Superior temporal gyrus (tissue), 1 donor: ENCODE results near the gene CNPY4.
"Not testable (repeated sequence)": the region's sequence is repeated elsewhere in the genome, so short reads cannot be mapped to it uniquely, and the experiment has no call there.

Experiments
- DNase-seq: peaks from one replicate; pipeline ENCODE4 v3.0.0-alpha.2; 2016; ENCODE audit errors: extremely low spot score

CNPY4 gene

DNA sequence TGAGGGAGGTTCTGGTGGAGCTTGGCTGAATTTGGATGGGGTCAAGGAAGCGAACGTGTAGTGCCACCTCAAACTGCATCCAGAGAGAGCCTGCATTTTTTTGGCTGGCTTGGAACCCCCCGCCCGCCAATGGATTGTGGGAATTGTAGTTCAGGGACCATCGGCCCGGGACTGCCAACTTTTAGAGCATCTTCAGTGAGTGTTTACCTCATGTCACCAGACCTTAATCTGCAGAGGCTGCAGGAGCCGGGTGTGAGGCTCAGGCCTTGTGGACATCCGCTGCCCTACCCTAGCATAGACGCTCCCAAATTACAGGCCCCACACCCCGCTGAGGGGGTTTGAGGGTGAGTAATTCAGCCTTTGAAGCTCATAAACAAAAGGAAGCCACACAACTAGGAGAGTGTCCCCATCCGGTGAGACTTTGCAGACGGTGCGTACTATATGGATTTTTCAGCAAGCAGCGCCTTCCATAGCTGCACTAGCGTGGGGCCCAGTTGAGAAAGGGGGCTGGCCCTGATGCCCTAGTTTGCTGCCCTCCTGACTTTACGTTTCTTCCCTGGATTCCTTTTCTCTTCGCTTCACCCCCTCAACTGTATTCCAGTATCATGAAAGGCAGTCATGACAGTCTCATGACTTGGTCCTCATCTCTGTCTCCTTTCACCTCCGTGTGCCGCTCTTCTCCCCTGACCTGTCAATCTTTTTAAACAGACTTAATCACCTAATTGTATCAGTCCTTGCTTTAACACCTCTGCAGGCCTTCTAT is 717 bp downstream of the CNPY4 start:
- DNase-seq: peak; percentile 87

DNA sequence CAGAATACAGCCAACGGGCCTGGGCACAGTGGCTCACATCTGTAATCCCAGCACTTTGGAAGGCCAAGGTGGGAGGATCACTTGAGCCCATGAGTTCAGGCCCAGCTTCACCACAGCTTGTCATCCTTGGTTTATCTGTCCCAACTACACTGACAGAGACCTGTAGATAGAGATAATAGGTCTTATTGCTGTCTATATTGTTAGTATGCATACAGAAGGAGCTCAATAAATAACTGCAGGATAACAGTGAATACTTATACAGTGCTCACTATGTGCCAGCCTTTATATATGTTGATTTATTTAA is 1.3 kb downstream of the CNPY4 start:
- no peak for DNase-seq

GRCh38 chr7:100122067-100122466 is 2.6 kb downstream of the CNPY4 start:
- DNase-seq: no peak

GRCh38 chr7:100122568-100122967 is 3.1 kb downstream of the CNPY4 start:
- no peak for DNase-seq

GRCh38 chr7:100124301-100125230 is 5.1 kb downstream of the CNPY4 start:
- no peak for DNase-seq

DNA sequence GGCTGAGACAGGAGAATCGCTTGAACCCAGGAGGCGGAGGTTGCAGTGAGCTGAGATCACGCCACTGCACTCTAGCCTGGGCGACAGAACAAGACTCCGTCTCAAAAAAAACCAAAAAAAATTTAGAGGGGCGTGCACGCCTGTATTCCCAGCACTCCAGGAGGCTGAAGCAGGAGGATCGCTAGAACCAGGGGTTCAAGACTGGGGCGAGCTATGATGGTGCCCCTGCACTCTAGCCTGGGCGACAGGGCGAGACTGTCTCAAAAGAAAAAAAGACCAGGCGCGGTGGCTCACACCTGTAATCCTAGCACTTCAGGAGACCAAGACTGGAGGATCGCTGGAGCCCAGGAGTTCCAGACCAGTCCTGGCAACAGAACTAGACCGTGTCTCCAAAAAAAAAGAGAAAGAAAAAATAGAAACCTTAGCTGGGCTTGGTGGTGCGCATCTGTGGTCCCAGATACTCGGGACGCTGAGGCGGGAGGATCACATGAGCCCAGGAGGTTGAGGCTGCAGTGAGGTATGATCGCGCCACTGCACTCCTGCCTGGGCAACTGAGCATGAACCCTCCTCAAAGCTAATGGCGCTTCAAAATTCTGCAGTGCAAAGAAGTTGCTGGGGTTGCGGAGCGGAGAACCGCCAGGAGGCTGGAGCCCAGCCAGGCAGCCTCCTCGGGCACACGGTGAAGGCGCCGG is 7.0 kb downstream of the CNPY4 start:
- DNase-seq: no peak

DNA sequence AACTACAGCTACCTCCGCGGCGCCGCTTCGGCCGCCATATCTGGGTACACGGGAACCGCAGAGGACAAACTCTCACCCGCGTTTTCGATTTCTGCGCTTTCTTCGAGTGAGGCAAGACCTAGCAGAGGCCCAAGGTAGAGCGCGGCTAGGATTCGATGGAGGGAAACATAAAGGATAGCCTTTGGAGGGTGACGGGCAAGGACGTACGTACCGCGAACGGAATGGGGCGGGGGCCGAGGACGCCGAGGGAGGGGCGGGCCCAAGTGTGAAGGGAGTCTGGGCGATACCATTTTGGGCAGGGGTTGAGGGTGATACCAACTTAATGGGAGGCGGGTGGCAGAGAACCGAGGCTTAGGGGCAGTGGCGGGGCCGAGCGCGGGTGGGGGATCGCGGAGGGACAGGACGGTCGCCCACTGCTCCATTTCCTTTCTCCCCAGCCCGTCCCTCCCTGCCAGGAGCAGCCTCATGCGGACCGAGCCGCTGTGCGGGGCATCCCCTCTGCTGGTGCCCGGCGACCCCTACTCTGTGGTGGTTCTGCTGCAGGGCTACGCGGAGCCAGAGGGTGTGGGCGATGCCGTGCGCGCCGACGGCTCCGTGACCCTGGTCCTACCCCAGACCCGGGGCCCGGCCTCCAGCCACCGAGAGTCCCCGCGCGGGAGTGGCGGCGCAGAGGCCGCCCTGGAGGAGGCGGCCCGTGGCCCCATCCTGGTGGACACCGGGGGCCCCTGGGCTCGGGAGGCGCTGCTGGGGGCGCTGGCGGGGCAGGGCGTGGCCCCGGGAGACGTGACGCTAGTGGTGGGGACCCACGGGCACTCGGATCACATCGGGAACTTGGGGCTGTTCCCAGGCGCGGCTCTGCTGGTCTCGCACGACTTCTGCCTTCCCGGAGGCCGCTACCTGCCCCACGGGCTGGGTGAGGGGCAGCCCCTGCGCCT is 7.8 kb downstream of the CNPY4 start, which contains the start of gene MBLAC1:
Gene MBLAC1 (plus strand): TSS at position 37 of the 935 bp plus-strand sequence. CDS start 429 bp downstream, at position 466.
- DNase-seq: peak; percentile 93

DNA sequence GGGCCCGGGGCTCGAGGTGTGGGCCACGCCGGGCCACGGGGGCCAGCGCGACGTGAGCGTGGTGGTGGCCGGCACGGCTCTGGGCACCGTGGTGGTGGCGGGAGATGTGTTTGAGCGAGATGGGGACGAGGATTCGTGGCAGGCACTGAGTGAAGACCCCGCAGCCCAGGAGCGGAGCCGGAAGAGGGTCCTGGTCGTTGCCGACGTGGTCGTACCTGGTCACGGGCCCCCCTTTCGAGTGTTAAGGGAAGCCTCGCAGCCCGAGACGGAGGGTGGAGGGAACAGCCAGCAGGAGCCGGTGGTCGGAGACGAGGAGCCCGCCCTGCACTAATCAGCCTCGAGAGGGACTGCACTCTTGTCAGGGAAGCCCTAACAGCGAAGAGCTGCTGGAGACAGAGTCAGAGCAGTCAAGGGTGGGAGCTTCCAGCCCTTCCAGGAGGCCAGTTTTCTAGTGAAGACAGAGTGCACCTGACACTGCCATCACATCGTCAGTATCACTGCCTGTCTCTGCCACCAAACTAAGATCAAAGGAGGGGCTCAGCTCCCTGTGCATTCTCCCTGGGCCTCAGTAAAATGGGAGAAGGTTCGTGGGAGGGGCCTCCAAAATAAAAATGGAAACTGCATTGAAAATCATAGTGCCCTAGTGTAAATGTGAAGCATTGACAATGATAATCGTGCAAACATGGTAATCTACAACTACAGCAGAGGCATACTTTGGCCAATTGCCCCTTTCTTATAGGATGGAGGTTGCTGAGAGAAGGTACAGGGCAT is 8.6 kb downstream of the CNPY4 start:
- DNase-seq: no peak

GRCh38 chr7:100128637-100128963 is 9.2 kb downstream of the CNPY4 start:
- DNase-seq: no peak

GRCh38 chr7:100130220-100130607 is 10.8 kb downstream of the CNPY4 start:
- not testable (repeated sequence) for DNase-seq

GRCh38 chr7:100130608-100131453 is 11.4 kb downstream of the CNPY4 start:
- DNase-seq: peak; percentile 83

- no peak for DNase-seq
Observed at GRCh38 chr7:100132126-100132525, 12.7 kb downstream of the CNPY4 start.

DNA sequence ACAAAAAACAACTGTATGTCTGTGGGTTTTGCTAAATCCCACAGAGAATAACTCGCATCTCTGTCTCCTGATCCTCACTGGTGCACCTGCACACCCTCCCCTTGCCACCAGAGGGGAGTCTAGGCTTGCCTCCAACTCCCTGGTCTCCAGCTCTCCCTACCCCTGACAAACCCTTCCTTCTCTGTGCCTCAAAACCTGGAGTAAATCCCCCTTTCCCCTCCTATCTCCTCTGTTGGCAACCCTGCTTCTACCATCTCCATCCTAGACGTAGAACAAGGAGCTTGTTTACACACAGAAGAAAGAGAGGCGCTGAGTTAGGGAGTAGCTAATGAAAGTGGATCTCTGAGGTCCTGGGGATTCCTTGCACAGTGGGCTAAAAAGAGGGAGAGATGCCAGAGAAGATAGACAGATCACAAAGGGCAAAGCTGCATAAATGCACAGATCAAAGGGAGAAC is 13.3 kb downstream of the CNPY4 start:
- peak; percentile 52 for DNase-seq

GRCh38 chr7:100137851-100138760 is 18.7 kb downstream of the CNPY4 start:
- no peak for DNase-seq

- DNase-seq: no peak
Observed at GRCh38 chr7:100141555-100141949, 22.1 kb downstream of the CNPY4 start.

DNA sequence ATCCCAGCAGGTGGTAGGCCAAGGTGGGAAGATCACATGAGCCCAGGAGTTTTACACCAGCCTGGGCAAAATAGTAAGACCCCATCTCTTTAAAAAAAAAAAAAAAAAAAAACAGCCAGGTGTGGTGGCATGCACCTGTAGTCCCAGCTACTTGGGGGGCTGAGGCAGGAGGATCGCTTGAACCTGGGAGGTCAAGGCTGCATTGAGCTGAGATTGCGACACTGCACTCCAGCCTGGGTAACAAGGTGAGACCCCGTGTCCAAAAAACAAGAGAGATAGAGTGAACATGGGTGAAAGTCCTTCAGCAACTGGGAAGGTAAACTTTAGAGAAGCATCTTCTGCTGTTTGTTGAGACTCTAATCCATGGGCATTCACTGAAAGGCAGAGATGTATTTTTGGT is 23.0 kb downstream of the CNPY4 start:
- no peak for DNase-seq

GRCh38 chr7:100146350-100146749 is 26.9 kb downstream of the CNPY4 start:
- not testable (repeated sequence) for DNase-seq

DNA sequence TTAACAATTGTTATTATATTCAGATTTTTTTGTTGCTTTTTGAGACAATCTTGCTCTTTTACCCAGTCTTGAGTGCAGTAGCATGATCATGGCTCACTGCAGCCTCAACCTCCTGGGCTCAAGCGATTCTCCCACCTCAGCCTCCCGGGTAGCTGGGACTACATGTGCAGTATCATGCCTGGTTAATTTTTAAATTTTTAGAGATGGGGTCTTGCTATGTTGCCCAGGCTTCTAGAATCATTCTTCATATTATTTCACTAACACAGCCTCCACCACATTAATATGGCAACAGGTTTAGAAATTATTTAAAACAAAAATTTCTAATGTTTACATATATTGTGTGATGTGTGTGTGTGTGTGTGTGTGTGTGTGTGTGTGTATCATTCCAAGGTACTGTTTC is 27.8 kb downstream of the CNPY4 start:
- no peak for DNase-seq

- DNase-seq: no peak
Observed at GRCh38 chr7:100148225-100148558, 28.8 kb downstream of the CNPY4 start.
